Measurements from ENCODE around the gene EXOC4. TPM values are rescaled to one million over a fixed set of nuclear protein-coding genes. Genes with fewer than 3 reads are reported as not detected.

The EXOC4 gene
- total RNA-seq, 2 donors from 2014 or later = 62.0 to 146 TPM

DNA sequence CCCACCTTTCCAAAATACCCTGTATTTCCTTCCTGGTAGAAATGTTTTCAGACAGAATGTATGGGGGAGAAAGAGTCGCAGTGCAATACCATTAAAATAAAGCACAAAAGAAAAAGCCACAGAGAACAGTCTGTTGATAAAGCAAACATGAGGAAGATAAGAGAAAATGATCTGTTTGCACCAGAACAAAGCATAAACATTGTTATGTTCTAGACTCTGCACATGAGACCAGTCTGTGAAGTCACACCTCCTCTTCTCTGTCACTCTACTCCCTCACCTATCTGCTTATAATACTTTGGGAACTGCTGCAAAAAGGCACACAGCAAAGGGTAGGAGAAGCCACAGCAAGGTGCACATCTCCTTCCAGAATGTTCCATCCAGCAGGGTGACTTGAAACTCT is 807.0 kb downstream of the EXOC4 start:
- no peaks in the 10 kb centered on the region for H3K4me1 ChIP-seq
- no peaks in the 10 kb centered on the region for H3K9me3 ChIP-seq
- H3K4me3 ChIP-seq = no peak overlapping the region
- ATAC-seq (no peak), DNase-seq (no peak)
- no peaks in the 10 kb centered on the region for H3K27me3 ChIP-seq
- 66 to 86% methylated on average over 1 of the region's 1 CpG for WGBS, 2 donors
- intact Hi-C loops (cut with DNase I) = no loop called here
- no peak overlapping the region for H3K27ac ChIP-seq
- H3K36me3 ChIP-seq (replicated peaks in 1 of 2; ENCODE audit: insufficient read depth in 1 of 2, low read depth in 2 of 2) = no peaks in the 10 kb centered on the region
- no peak for TF ChIP-seq CTCF (IDR thresholded peaks at IDR 0.05)
- no peak for TF ChIP-seq POLR2A (IDR thresholded peaks at IDR 0.05)

DNA sequence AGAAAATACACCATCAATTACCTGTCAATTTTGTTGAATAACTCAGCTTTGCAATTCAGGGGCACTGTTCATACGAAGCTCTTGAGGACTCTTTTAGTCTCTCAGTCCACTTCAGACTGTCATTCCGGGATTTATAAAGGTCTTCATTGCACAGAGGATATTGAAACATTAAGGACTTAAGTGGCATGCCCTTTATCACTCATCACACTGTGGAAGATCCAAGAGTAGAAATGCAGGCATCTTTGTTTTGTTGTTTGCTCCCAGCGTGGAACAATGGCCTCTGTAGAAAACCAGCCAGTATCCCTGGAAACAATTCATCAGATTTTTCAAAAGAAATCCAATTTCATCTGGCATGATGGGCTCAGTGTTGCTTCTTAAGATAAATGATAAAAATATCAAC is 808.0 kb downstream of the EXOC4 start:
- ATAC-seq (no peak), DNase-seq (no peak)
- 92 to 94% methylated on average over 3 of the region's 3 CpGs for WGBS, 2 donors
- no peak for TF ChIP-seq CTCF (IDR thresholded peaks at IDR 0.05)
- no peak for TF ChIP-seq POLR2A (IDR thresholded peaks at IDR 0.05)
- intact Hi-C loops (cut with DNase I) = no loop called here
- Histone ChIP-seq H3K36me3 (replicated peaks in 1 of 2; ENCODE audit: insufficient read depth in 1 of 2, low read depth in 2 of 2) (no peaks in the 10 kb centered on the region), H3K9me3 (no peaks in the 10 kb centered on the region), H3K4me1 (no peaks in the 10 kb centered on the region), H3K27me3 (no peaks in the 10 kb centered on the region), H3K27ac (no peak overlapping the region), H3K4me3 (no peak overlapping the region)

DNA sequence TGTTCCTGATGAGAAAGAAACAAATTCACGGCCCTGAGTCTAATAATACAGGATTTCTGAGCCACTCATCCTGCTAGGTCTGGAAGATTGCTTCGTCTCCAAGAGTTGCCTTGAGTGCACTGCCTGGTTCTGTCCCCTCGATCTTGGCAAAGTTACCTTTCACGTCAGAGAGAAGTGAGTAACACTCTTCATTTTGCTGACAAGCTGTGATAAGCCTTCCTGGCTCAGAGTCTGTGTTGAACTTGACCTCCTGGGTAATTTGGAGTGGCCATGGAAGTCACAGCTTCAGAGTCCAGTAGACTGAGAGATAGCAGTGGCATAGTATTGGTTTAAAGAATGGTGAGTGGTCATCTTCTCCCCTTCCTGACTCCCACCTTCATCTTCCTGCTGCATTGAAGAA is 809.6 kb downstream of the EXOC4 start:
- Histone ChIP-seq H3K9me3 (no peaks in the 10 kb centered on the region), H3K27me3 (no peaks in the 10 kb centered on the region), H3K27ac (no peak overlapping the region), H3K4me1 (no peaks in the 10 kb centered on the region), H3K4me3 (no peak overlapping the region), H3K36me3 (replicated peaks in 1 of 2; ENCODE audit: insufficient read depth in 1 of 2, low read depth in 2 of 2) (no peaks in the 10 kb centered on the region)
- ATAC-seq = no peak
- TF ChIP-seq POLR2A (IDR thresholded peaks at IDR 0.05) = no peak
- no peak for TF ChIP-seq CTCF (IDR thresholded peaks at IDR 0.05)
- intact Hi-C loops (cut with DNase I) = no loop called here
- DNase-seq = peak in 1 of 4 donors; percentile 7
- 72 to 75% methylated on average over 4 of the region's 4 CpGs for WGBS, 2 donors

GRCh38 chr7:134065415-134065814 is 812.5 kb downstream of the EXOC4 start:
- Histone ChIP-seq H3K27ac (no peak overlapping the region), H3K9me3 (no peaks in the 10 kb centered on the region), H3K4me3 (no peak overlapping the region), H3K36me3 (replicated peaks in 1 of 2; ENCODE audit: insufficient read depth in 1 of 2, low read depth in 2 of 2) (no peaks in the 10 kb centered on the region), H3K27me3 (no peaks in the 10 kb centered on the region), H3K4me1 (no peaks in the 10 kb centered on the region)
- WGBS, 2 donors = 91 to 95% methylated on average over 4 of the region's 4 CpGs
- TF ChIP-seq POLR2A (IDR thresholded peaks at IDR 0.05) = no peak
- ATAC-seq (no peak), DNase-seq (no peak)
- intact Hi-C loops (cut with DNase I) = no loop called here

- DNase-seq = no peak
- Histone ChIP-seq H3K4me1 (no peaks in the 10 kb centered on the region), H3K36me3 (replicated peaks in 1 of 2; ENCODE audit: insufficient read depth in 1 of 2, low read depth in 2 of 2) (no peaks in the 10 kb centered on the region), H3K27ac (no peak overlapping the region), H3K27me3 (no peaks in the 10 kb centered on the region), H3K4me3 (no peak overlapping the region), H3K9me3 (no peaks in the 10 kb centered on the region)
- 50 to 97% methylated on average over 4 of the region's 4 CpGs for WGBS, 2 donors
- no peak for ATAC-seq
- no peak for TF ChIP-seq CTCF (IDR thresholded peaks at IDR 0.05)
- no peak for TF ChIP-seq POLR2A (IDR thresholded peaks at IDR 0.05)
- intact Hi-C loops (cut with DNase I) = no loop called here
Measured at GRCh38 chr7:134067164-134067563, 814.3 kb downstream of the EXOC4 start.
